GM10266 (cell line): Measurements from ENCODE around the gene KDR.

Experiments used
- DNase-seq: peaks from one replicate; pipeline ENCODE4 v3.0.0; 2012; ENCODE audit errors: extremely low spot score
- CTCF ChIP-seq: IDR thresholded peaks from 2 replicates; pipeline ENCODE4 v1.5.1; 2012; ENCODE audit warnings: mild to moderate bottlenecking, low read depth; ENCODE audit not compliant: control insufficient read depth, insufficient read depth; ENCODE audit errors: missing control alignments

Gene KDR

DNA sequence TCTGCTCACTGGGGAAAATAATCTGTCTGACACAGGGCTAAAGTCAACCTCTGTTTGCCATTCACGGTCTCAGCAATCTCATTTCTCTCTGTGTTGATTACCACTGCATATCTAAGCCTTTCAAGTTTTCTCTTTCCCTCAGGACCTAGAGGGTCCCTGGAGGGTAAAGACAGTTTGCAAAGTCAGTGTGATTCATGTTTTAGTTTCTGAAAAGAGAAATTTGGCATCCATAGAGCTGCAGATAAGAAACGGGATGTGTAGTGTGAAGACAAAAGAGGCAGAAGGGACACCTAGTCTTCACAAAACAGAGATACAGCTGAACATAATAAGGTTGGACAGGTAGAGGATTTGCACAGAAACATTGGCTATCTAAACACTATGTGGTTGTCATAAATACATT is 34.5 kb upstream of the KDR start:
- DNase-seq, result no peak
- no peak for TF ChIP-seq CTCF

GRCh38 chr4:55158957-55159356 is 33.6 kb upstream of the KDR start:
- no peak for TF ChIP-seq CTCF
- no peak for DNase-seq

GRCh38 chr4:55157559-55158277 is 32.3 kb upstream of the KDR start:
- DNase-seq, result no peak
- no peak for TF ChIP-seq CTCF

GRCh38 chr4:55154933-55155332 is 29.5 kb upstream of the KDR start:
- no peak for DNase-seq

DNA sequence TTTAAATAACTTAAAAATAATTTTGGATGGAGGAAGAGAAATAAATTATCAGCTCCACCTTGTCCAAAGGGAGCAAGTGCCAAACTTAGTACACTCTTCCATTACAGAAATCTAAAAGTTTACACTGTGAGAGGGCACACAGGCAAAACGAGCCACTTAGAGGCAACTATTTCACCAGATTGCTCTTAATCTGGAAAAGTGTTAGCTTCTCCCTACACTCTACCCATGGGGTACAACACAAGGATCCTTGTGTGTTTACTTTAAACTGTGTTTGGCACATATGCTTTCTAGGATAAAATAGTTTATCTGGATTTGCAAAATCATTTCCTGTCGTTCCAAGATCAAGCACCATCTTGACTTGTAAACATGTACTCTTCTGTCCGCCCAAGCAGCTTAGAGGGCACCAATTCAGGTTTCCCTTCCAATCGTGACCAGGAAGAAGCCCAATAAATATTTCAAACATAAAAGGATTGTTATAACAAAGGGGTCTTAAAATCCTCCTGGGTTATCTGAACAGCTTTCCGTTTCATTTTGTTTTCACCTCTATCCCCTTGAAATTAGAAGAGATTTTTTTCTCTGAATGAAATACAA is 29.0 kb upstream of the KDR start:
- TF ChIP-seq CTCF, result no peak
- no peak for DNase-seq

More at GRCh38 chr4:55154933-55155332, 29.5 kb upstream of the KDR start:
- TF ChIP-seq CTCF, result no peak

DNA sequence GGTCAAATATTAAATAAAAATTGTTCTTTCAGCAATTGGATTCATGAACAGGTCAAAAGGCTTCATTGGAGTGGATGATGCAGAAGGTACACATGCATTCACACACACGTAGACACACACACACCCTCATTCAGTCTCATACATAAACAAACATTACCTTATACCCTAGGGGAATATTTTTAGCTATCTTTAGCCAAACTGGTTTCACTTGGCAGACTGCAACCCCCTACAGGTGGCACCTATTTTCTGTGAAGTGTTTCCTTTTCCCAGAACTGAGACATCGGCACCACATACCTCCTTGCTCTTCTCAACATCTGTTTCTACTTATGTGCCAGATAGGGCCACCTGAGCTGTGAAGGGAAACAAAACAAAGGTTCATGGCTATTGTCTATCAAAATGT is 18.5 kb upstream of the KDR start:
- DNase-seq, result no peak
- TF ChIP-seq CTCF, result no peak

GRCh38 chr4:55138367-55138766 is 13.0 kb upstream of the KDR start:
- DNase-seq, result no peak
- no peak for TF ChIP-seq CTCF
